B cell (primary cell): Measurements from ENCODE around the gene OR5AS1. TPM values are rescaled to one million over a fixed set of nuclear protein-coding genes. Genes with fewer than 3 reads are reported as not detected.

Experiments used
- ATAC-seq: fragments of 200-7000 bp; cut with Tn5 transposase; one replicate; pipeline ENCODE4 v1.10.0; 2021; ENCODE audit warnings: low read depth, mild to moderate bottlenecking, moderate number of reproducible peaks, moderate library complexity
- CTCF ChIA-PET: fragments of 350-600 bp; sonication (Branson Sonifier 250); formaldehyde crosslinking; loops from one replicate; lab custom pipeline; 2021; ENCODE audit warnings: antibody characterized with exemption, inconsistent platforms; lab: Charles Lee
- POLR2A ChIA-PET: fragments of 350-600 bp; sonication (Branson Sonifier 250); formaldehyde crosslinking; loops from one replicate; lab custom pipeline; 2021; ENCODE audit warnings: antibody characterized with exemption; lab: Charles Lee
- DNase-seq: peaks from one replicate; pipeline ENCODE4 v3.0.0; 2013
- H2AFZ ChIP-seq: 2 replicates; pipeline ENCODE4 v1.6.1; 2012; ENCODE audit warnings: mild to moderate bottlenecking, low read depth, low read length; ENCODE audit not compliant: insufficient read depth, poor library complexity, severe bottlenecking
- H3K27ac ChIP-seq, 2 donors: 1 replicate in 1 of 2; 2 replicates in 1 of 2; pipeline ENCODE4 v1.5.1; 2012 to 2013; ENCODE audit warnings: low read length in 2 of 2, mild to moderate bottlenecking in 2 of 2, moderate library complexity in 1 of 2
- H3K27me3 ChIP-seq, 4 experiments: fragments of 200-600 bp in 1 of 4; sonication (generic) in 1 of 4; replicated peaks in 1 of 4; 1 replicate in 2 of 4; 2 replicates in 2 of 4; pipeline versions ENCODE4 v1.6.1 to v1.7.0; 2013 to 2016; ENCODE audit warnings: low read length in 3 of 4, mild to moderate bottlenecking in 2 of 4, mixed read lengths in 1 of 4, moderate library complexity in 1 of 4; ENCODE audit not compliant: insufficient read depth in 4 of 4, control insufficient read depth in 3 of 4; ENCODE audit errors: control extremely low read depth in 1 of 4
- H3K36me3 ChIP-seq, 2 experiments: replicated peaks in 1 of 2; 1 replicate in 1 of 2; 2 replicates in 1 of 2; pipeline versions ENCODE4 v1.6.1 to v1.7.1; 2013; ENCODE audit warnings: low read length in 1 of 2; ENCODE audit not compliant: insufficient read depth in 2 of 2, control insufficient read depth in 1 of 2; ENCODE audit errors: control extremely low read depth in 1 of 2, extremely low read depth in 1 of 2
- H3K4me1 ChIP-seq, 2 donors: fragments of 200-600 bp in 1 of 2; sonication (generic) in 1 of 2; 1 replicate in 1 of 2; 2 replicates in 1 of 2; pipeline versions ENCODE4 v1.5.1 to v1.6.1; 2013 to 2017; ENCODE audit warnings: low read length in 2 of 2; ENCODE audit not compliant: control insufficient read depth in 2 of 2, insufficient read depth in 2 of 2
- H3K4me2 ChIP-seq: replicated peaks from 2 replicates; pipeline ENCODE3; 2012; ENCODE audit warnings: mild to moderate bottlenecking, low read depth, low read length; ENCODE audit not compliant: poor library complexity, severe bottlenecking
- H3K4me3 ChIP-seq, 5 experiments: fragments of 200-600 bp in 1 of 5; sonication (generic) in 1 of 5; 1 replicate in 3 of 5; 2 replicates in 2 of 5; pipeline versions ENCODE4 v1.5.1 to v1.7.0; 2011 to 2016; ENCODE audit warnings: low read length in 4 of 5, mild to moderate bottlenecking in 4 of 5, low read depth in 2 of 5, control low read depth in 1 of 5, moderate library complexity in 1 of 5; ENCODE audit not compliant: insufficient read depth in 1 of 5; ENCODE audit errors: control extremely low read depth in 1 of 5, extremely low read depth in 1 of 5
- H3K79me2 ChIP-seq: fragments of 200-600 bp; sonication (generic); one replicate; pipeline ENCODE4 v1.6.0; 2016; ENCODE audit warnings: low read length; ENCODE audit not compliant: control insufficient read depth, insufficient read depth
- H3K9ac ChIP-seq: fragments of 200-600 bp; sonication (generic); 2 replicates; pipeline ENCODE4 v1.6.1; 2017; ENCODE audit warnings: mild to moderate bottlenecking, low read length, moderate library complexity
- H3K9me3 ChIP-seq, 3 donors: one replicate each; pipeline versions ENCODE4 v1.6.1 to v1.7.1; 2013; ENCODE audit warnings: low read length in 2 of 3; ENCODE audit not compliant: control insufficient read depth in 2 of 3, insufficient read depth in 1 of 3; ENCODE audit errors: control extremely low read depth in 1 of 3
- H4K20me1 ChIP-seq: 2 replicates; pipeline ENCODE4 v1.6.0; 2012; ENCODE audit warnings: mild to moderate bottlenecking, low read length; ENCODE audit not compliant: insufficient read depth, control insufficient read depth, poor library complexity, severe bottlenecking
- H3K27ac Mint-ChIP-seq: one replicate; pipeline ENCODE4 v1.8.0; 2021; ENCODE audit warnings: mixed read lengths
- H3K27me3 Mint-ChIP-seq: one replicate; pipeline ENCODE4 v1.8.0; 2021; ENCODE audit warnings: mixed read lengths
- H3K4me1 Mint-ChIP-seq: one replicate; pipeline ENCODE4 v1.8.0; 2021; ENCODE audit warnings: mixed read lengths
- H3K4me3 Mint-ChIP-seq: one replicate; pipeline ENCODE4 v1.8.0; 2021; ENCODE audit warnings: mixed read lengths
- H3K9me3 Mint-ChIP-seq: one replicate; pipeline ENCODE4 v1.8.0; 2022; ENCODE audit warnings: mixed read lengths; ENCODE audit not compliant: insufficient read depth
- CTCF ChIP-seq: fragments of 200-600 bp; IDR thresholded peaks from one replicate; pipeline ENCODE4 v1.8.0; 2022; ENCODE audit warnings: antibody characterized with exemption, mild to moderate bottlenecking
- EZH2 ChIP-seq: IDR thresholded peaks from 2 replicates; pipeline ENCODE4 v1.6.1; 2012; ENCODE audit warnings: borderline replicate concordance, low read depth, mild to moderate bottlenecking, moderate library complexity, low read length; ENCODE audit not compliant: insufficient read depth, poor library complexity, severe bottlenecking
- WGBS: methylation state at CpG from one replicate; pipeline ENCODE4 v1.1.5; 2013; ENCODE audit warnings: missing lambda C conversion rate; ENCODE audit not compliant: insufficient coverage; 5-methylcytosine and 5-hydroxymethylcytosine counted together
- intact Hi-C: fragments of 100-400 bp; cut with micrococcal nuclease; formaldehyde crosslinking; loops from one replicate; pipeline ENCODE4 v1.10.0; 2022
- polyA plus RNA-seq: library from polyadenylated mRNA; depleted of rRNA; stranded (reverse); fragments of >200 nt; gene quantifications from 2 replicates; pipeline ENCODE4 v1.2.3, GENCODE V29; 2012
- total RNA-seq, 2 donors: library from RNA; stranded (reverse); fragments of 120-200 nt in 1 of 2; gene quantifications; 1 replicate in 1 of 2; 2 replicates in 1 of 2; pipeline versions ENCODE4 v1.2.3 to v1.2.4, GENCODE V29; 2013 to 2022

The OR5AS1 gene
- total and polyA plus RNA-seq, 2 donors (not counting 1 experiment from before 2014, with no cell fraction given), result not detected

GRCh38 chr11:56010716-56011115 is 16.7 kb upstream of the OR5AS1 start:
- H3K79me2 ChIP-seq, result no peaks in the 10 kb centered on the region
- no peak for TF ChIP-seq EZH2
- TF ChIP-seq CTCF, result no peak
- Mint-ChIP-seq H3K27ac (no peak overlapping the region), H3K9me3 (no peaks in the 10 kb centered on the region), H3K4me1 (no peaks in the 10 kb centered on the region), H3K27me3 (no peaks in the 10 kb centered on the region), H3K4me3 (no peak overlapping the region)
- no peak overlapping the region for H3K9ac ChIP-seq
- H3K27me3 ChIP-seq, result no peaks in the 10 kb centered on the region
- no peaks in the 10 kb centered on the region for H3K36me3 ChIP-seq
- DNase-seq (no peak), ATAC-seq (no peak)
- no peak overlapping the region for H2AFZ ChIP-seq
- H3K27ac ChIP-seq, result no peak overlapping the region
- no peaks in the 10 kb centered on the region for H4K20me1 ChIP-seq
- H3K4me3 ChIP-seq, result no peak overlapping the region
- H3K4me2 ChIP-seq, result no peak overlapping the region
- peaks cover 0 to 2% (median 2%) of the 10 kb centered on the region in 3 donors for H3K9me3 ChIP-seq
- intact Hi-C loops, result no loop called here
- CTCF ChIA-PET, result no interaction called here
- no peaks in the 10 kb centered on the region for H3K4me1 ChIP-seq
- POLR2A ChIA-PET, result no interaction called here

GRCh38 chr11:56013805-56014204 is 13.6 kb upstream of the OR5AS1 start:
- Mint-ChIP-seq H3K9me3 (no peaks in the 10 kb centered on the region), H3K4me1 (no peaks in the 10 kb centered on the region), H3K27ac (no peak overlapping the region), H3K27me3 (no peaks in the 10 kb centered on the region), H3K4me3 (no peak overlapping the region)
- no peak for ATAC-seq
- Histone ChIP-seq H3K4me3 (no peak overlapping the region), H3K9me3 (peaks cover 0 to 4% (median 2%) of the 10 kb centered on the region in 3 donors), H3K9ac (no peak overlapping the region), H2AFZ (no peak overlapping the region), H3K36me3 (no peaks in the 10 kb centered on the region), H3K4me1 (no peaks in the 10 kb centered on the region), H3K4me2 (no peak overlapping the region), H4K20me1 (no peaks in the 10 kb centered on the region), H3K79me2 (no peaks in the 10 kb centered on the region), H3K27me3 (no peaks in the 10 kb centered on the region), H3K27ac (no peak overlapping the region)
- intact Hi-C loops, result no loop called here
- no peak for DNase-seq
- no CpG with 5 or more reads among the region's 2 CpGs for WGBS
- TF ChIP-seq CTCF (no peak), EZH2 (no peak)
- ChIA-PET POLR2A (no interaction called here), CTCF (no interaction called here)
